ENCODE data around the gene UBE2D1. TPM values are rescaled to one million over a fixed set of nuclear protein-coding genes. Genes with fewer than 3 reads are reported as not detected.

Gene UBE2D1
- total and polyA plus RNA-seq, 2 donors (not counting 3 experiments of a cell fraction or from before 2014, with no cell fraction given): 13.5 to 14.5 TPM

- no TSS peak for BruUV-seq (replicated peaks)
These were observed 14.3 kb upstream of the UBE2D1 start for GRCh38 chr10:58320351-58321049.

More at GRCh38 chr10:58320351-58321049, 14.3 kb upstream of the UBE2D1 start:
- dilution Hi-C loops (cut with MboI; ENCODE audit: extremely low pct_ligation_motif_present, low sequenced_read_pairs): no loop called here
- Histone ChIP-seq H2AFZ (ENCODE audit: low read depth, low read length) (no peak overlapping the region), H3K36me3 (ENCODE audit: control insufficient read depth in 2 of 2, extremely low read depth in 1 of 2, insufficient read depth in 2 of 2, low read length in 2 of 2) (no peaks in the 10 kb centered on the region), H4K20me1 (replicated peaks; ENCODE audit: control insufficient read depth, extremely low read depth, insufficient read depth, low read length) (no peaks in the 10 kb centered on the region), H3K9ac (replicated peaks; ENCODE audit: extremely low read depth, insufficient read depth, low read length) (no peak overlapping the region), H3K27me3 (ENCODE audit: control insufficient read depth in 2 of 2, insufficient read depth in 2 of 2, low read length in 2 of 2) (peaks cover 4 to 10% of the 10 kb centered on the region in 2 experiments), H3K9me3 (replicated peaks; ENCODE audit: control insufficient read depth, insufficient read depth, low read length) (no peaks in the 10 kb centered on the region), H3K4me2 (ENCODE audit: insufficient read depth, low read length) (no peak overlapping the region), H3K27ac (ENCODE audit: insufficient read depth, low read depth, low read length) (no peak overlapping the region), H3K4me3 (replicated peaks in 1 of 3; ENCODE audit: insufficient read depth in 1 of 3, low read depth in 1 of 3, low read length in 3 of 3) (no peak overlapping the region), H3K9me1 (replicated peaks; ENCODE audit: control insufficient read depth, extremely low read depth, insufficient read depth, low read length) (no peaks in the 10 kb centered on the region), H3K4me1 (ENCODE audit: control insufficient read depth, extremely low read depth, insufficient read depth, low read length) (no peaks in the 10 kb centered on the region), H3K79me2 (ENCODE audit: control insufficient read depth, insufficient read depth, low read length) (no peaks in the 10 kb centered on the region)
- ChIA-PET CTCF (no interaction called here), POLR2A (no interaction called here)
- DNase-seq (ENCODE audit: low read depth, low spot score): no peak
- no peak for TF ChIP-seq MYC (IDR thresholded peaks at IDR 0.05; ENCODE audit: low read depth, low read length)
- no peak for TF ChIP-seq MAX (IDR thresholded peaks at IDR 0.05; ENCODE audit: insufficient read depth, insufficient read length)
- no peak for TF ChIP-seq POLR2AphosphoS5 (IDR thresholded peaks at IDR 0.05; ENCODE audit: insufficient read depth, low read depth, low read length)
- TF ChIP-seq JUN (IDR thresholded peaks at IDR 0.05; ENCODE audit: borderline replicate concordance, insufficient read depth, insufficient read length, low read depth): no peak
- no peak for TF ChIP-seq EZH2 (IDR thresholded peaks at IDR 0.05; ENCODE audit: borderline replicate concordance, low read depth, low read length, severe bottlenecking)
- no peak for TF ChIP-seq GATA2 (IDR thresholded peaks at IDR 0.05; ENCODE audit: insufficient read depth, insufficient read length, low read depth, low read length)
- no peak for TF ChIP-seq POLR2A (IDR thresholded peaks at IDR 0.05; ENCODE audit: low read depth, low read length)
- no peak for TF ChIP-seq CTCF (IDR thresholded peaks at IDR 0.05; ENCODE audit: extremely low read depth in 1 of 2, insufficient read depth in 1 of 2, low read depth in 1 of 2, low read length in 2 of 2)
- TF ChIP-seq FOS (IDR thresholded peaks at IDR 0.05; ENCODE audit: borderline replicate concordance, insufficient read depth, low read length): no peak
- intact Hi-C loops (cut with micrococcal nuclease): no loop called here
- FAIRE-seq: no peak
